Fibroblast of lung (primary cell): ENCODE results near the gene UFC1.

ENCODE experiments used
- EZH2 ChIP-seq: IDR thresholded peaks from 2 replicates; pipeline ENCODE4 v1.5.1; 2012; ENCODE audit warnings: low read length, control low read depth, mild to moderate bottlenecking; ENCODE audit errors: missing control alignments
- TF ChIP-seq, protein P1 (sequence below), 2 donors: IDR thresholded peaks in 1 of 2; conservative IDR thresholded peaks in 1 of 2; 1 replicate in 1 of 2; 2 replicates in 1 of 2; pipeline ENCODE4 v1.5.1; 2011 to 2012; ENCODE audit warnings: low read length in 2 of 2, control low read depth in 1 of 2, inconsistent platforms in 1 of 2, low read depth in 1 of 2, mild to moderate bottlenecking in 1 of 2

DNA sequence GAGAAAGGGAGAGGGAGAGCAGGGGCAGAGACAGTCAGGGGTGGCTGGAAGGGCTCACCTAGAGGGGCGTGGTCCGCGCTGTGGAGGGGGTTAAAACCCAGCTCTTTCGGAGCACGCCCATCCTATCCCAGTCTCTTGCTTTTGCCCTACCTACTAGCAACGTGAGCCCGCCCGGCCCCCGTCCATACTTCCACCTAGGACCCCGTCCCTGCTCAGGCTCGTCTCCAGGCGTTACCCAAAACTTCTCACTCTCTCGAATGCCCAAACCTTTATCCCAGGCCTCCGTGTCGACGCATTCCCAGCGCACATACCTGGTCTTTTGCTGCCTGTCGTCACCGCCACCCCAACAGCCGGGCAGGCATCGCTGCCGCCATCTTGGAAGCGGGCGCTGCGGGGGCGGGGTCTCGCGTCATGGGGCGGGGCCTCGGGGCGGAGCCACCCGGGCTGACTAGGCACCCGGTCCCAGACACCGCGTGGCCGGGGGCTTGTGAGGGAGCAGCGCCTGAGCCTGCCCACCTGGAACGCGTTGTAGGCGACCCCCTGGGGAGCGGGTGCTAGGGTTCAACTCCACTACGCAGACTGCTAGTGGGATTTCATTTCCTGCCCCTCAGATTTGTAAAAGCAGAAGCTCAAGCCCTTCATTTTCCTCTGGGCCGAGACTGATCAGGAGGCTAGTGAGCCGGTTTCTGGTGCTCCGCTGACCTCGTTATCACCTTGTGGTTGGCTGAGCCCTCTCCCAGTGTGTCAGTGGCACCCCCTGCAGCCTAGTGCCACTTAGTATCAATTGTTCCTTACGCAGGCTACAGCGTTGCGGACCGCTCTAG, 23.5 kb downstream of the UFC1 start, which contains the start of gene B4GALT3:
- TF ChIP-seq, protein P1, sequence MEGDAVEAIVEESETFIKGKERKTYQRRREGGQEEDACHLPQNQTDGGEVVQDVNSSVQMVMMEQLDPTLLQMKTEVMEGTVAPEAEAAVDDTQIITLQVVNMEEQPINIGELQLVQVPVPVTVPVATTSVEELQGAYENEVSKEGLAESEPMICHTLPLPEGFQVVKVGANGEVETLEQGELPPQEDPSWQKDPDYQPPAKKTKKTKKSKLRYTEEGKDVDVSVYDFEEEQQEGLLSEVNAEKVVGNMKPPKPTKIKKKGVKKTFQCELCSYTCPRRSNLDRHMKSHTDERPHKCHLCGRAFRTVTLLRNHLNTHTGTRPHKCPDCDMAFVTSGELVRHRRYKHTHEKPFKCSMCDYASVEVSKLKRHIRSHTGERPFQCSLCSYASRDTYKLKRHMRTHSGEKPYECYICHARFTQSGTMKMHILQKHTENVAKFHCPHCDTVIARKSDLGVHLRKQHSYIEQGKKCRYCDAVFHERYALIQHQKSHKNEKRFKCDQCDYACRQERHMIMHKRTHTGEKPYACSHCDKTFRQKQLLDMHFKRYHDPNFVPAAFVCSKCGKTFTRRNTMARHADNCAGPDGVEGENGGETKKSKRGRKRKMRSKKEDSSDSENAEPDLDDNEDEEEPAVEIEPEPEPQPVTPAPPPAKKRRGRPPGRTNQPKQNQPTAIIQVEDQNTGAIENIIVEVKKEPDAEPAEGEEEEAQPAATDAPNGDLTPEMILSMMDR (conservative IDR thresholded peaks at IDR 0.05 in 1 of 2, IDR thresholded peaks at IDR 0.05 in 1 of 2; ENCODE audit: low read depth in 1 of 2, low read length in 2 of 2): no peak
- no peak for TF ChIP-seq EZH2
